Stimulated activated CD4-positive, alpha-beta T cell treated with anti-CD3 and anti-CD28 coated beads, TNF-alpha, amount 100 ng/mL, for 24 hours (primary cell): ENCODE data around the gene TM9SF2.

Source experiments
- DNase-seq, 3 experiments: peaks; one replicate each; pipeline ENCODE4 v3.0.0-alpha.2; 2020; ENCODE audit warnings: low read depth in 3 of 3

The TM9SF2 gene

DNA sequence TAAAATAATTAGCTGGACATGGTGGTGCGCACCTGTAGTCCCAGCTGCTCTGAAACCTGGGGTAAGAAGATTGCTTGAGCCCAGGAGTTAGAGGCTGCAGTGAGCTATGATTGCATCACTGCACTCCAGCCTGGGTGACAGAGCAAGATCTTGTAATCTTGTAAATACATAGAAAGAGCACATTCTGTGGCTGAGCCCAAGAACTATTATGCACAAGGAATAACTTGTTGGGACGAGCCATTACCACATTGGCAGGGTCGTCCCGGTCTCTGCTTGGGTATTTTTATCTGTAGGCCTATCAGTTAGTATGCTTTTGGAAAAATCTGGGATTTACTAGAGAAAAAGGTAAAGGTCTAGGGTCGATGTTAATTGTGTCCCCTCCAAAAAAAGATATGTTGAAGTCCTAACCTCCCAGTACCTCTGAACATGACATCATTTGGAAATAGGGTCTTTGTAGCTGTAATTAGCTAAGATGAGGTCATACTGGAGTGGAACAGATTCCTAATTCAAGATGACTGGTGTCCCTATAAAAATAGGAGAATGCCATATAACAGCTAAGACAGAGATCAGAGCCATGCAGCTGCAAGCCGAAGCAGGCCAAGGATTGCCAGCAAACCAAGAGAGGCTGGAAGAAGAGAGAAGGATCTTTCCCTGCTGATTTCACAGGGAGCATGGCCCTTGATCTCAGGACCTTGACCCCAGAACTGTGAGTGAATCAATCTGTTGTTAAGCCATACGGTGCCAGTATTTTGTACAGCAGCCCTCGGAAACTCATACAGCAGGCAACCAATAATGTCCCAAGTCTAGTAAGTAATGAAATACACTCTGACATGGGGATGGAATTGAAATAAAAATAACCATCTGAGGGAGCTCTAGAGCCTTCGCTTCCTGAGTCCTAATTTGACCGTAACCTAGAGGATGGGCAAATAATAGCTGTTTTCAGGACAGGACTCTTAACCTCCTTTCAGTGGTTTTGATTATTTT is 77.0 kb downstream of the TM9SF2 start:
- DNase-seq = no peak

- DNase-seq = no peak
These were observed 79.4 kb downstream of the TM9SF2 start for GRCh38 chr13:99580500-99581268.

DNA sequence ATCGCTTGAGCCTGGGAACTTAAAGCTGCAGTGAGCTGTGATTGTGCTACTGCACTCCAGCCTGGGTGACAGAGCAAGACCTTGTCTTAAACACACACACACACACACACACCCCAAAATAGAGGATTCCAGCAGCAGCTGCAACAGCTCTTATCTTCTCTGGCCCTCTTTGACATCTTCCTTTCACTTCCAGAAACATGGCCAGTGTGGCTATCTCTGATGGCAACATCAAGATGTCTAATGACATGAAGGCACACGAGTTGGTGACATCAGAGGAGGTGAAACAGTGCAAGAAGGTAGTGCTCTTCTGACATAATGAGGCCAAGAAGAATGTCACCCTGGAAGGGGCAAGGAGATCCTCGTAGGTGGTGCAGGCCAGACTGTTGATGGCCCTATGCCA is 81.2 kb downstream of the TM9SF2 start:
- DNase-seq = no peak

DNA sequence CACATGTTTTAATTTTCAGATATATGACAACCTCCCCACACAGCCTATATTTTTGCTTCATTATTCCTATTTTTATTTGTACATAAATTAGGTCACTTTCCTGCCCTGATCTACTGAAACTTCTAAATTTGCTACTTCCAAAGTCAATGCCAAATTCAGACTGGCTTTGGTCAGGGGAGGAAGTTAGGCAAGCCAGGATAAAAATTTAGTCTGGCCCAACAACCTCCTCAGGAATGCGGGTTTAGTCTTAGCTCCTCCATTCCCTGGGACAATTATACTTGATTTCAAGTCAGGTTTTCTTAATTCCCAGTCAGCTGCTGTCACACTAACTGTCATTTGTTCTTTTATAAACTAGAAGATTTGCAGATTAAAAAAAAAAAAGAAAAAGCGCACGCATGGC is 84.3 kb downstream of the TM9SF2 start:
- DNase-seq = no peak

- no peak for DNase-seq
These were observed 85.7 kb downstream of the TM9SF2 start for GRCh38 chr13:99587021-99587420.

- no peak for DNase-seq
These were observed 86.8 kb downstream of the TM9SF2 start for GRCh38 chr13:99587893-99588606.

GRCh38 chr13:99589575-99589974 is 88.3 kb downstream of the TM9SF2 start:
- no peak for DNase-seq

DNA sequence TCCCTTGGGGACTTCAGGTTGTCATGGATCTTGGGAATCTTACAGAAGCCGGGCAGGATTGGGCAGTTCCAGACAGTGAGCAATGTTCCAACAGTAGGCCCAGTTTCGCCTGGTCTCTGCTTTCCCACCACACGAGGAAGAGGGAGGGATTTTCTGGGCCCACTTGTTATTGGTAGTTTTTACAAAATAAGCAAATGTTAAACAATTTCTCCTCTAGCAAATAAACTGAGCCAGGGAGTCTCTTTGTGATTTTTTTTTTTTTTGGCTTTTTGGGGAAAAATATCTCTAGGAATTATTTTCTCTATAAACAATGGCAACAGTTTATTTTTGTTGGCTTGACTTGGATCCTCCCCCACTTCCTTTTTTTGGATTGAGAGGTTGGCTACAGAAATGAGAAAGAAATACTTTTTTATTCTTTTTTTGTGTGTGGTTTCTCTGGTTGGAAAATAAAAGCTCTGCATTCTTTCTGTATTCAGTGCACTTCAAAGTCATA is 89.3 kb downstream of the TM9SF2 start:
- no peak for DNase-seq

DNA sequence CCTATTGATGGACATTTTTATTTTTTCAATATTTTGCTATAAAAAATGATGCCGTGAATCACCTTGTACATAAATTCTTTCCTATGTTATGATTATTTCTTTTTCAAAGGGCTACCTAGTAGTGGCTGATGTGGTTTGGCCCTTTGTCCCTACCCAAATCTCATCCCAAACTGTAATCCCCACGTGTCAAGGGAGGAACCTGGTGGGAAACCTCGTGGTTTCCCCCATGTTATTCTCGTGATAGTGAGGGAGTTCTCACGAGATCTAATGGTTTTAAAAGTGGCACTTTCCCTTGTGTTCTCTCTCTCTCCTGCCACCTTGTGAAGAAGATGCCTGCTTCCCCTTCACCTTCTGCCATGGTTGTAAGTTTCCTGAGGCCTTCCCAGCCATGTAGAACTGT is 94.9 kb downstream of the TM9SF2 start:
- DNase-seq = no peak

GRCh38 chr13:99600318-99600717 is 99.0 kb downstream of the TM9SF2 start:
- no peak for DNase-seq

- no peak for DNase-seq
These were observed 100.3 kb downstream of the TM9SF2 start for GRCh38 chr13:99601535-99601934.

DNA sequence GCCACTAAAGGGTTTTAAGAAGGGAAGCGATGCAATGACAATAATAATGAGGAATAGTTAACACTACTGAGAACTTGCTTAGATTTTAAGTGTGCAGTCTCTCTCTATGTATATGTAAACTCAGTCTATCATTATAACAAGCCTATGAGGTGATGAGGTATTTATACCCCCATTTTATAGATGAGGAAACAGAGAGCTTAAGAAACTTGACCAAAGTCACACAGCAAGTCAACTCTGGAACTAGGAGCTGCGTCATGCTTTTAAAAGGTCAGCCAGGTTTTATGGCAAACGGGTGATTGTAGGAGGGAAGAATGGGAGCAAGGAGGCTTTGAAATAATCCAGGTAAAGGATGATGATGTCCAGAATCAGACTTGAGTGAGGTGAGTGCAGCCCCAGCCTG is 103.4 kb downstream of the TM9SF2 start:
- no peak for DNase-seq

DNA sequence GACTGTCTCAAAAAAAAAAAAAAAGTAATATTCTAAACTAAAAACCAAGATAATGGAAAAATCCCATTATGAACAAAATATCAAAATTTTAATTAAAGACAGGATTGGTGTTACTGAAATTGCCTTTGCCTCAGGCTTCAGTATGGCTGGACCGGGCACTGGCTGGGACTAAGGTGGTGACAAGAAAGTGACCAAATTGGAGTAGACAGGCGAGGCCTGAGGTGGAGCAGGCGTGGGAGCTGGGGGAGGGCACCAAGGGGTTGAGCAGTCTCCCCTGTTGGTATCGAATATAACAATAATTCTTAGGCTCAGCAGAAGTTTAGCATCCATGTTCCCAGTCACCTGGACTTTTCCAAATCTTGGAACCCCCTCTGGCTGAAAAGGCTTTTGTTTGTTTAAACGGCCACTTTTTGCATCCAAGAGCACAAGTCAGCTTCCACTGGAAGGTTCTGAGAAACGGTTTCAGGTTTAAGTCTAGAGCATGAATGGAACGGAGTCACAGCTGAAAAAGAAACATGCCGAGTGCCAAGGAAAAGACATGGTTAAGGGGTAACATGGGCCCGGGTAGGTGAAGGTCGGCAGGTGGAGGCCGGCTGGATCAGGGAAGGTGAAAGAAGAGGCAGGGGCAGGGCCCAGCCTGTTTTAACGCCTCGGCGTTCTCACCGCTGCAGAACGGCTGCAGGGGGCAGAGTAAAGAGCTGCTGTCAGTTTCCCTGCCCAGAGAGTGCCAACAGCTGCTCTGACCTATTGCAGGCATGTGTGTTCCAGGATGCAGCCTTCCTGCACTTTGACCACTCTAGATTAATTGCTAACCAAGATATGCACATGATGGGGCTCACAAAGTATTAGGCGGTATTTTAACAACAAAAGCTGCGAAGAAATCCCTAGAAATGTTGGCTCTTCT is 104.4 kb downstream of the TM9SF2 start:
- peak in 2 of 3 experiments; percentile 15 to 29 for DNase-seq

DNA sequence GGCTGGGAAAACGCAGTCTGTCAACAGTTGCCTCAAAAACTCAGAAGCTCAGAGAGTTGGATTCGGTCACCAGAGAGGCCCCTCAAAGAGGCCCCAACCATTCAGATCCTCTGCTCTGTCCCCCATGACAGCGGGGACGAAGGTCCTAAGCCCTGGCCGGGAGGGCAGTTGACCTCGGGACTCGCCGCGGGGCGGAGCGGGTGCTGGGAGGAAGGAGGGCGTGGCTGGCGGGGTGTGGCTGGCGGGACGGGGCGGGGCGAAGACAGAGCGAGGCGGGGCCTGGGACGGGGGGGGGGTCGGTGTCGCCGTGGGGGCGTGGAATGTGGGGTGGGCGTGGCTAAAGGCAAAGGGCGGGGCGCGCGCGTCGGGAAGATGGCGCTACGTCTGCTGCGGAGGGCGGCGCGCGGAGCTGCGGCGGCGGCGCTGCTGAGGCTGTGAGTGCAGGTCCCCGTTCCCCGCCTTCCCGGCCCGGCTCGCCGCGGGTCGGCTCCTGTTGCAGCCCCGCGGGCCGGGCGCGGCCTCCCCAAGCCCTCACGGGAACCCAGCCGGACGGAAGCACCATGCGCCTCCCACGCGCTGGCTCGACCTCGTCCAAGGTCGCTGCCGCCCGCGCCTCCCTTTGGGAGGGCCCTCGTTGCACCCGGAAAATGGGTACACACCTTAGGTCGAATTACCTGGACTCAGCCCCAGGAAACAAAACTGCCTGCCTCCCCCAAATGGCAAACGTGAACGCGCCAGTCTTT is 105.2 kb downstream of the TM9SF2 start, which contains the start of gene CLYBL:
Gene CLYBL (plus strand): TSS at position 367 of the 743 bp plus-strand sequence.
- peak; percentile 83 to 88 (median 86) for DNase-seq

- DNase-seq = no peak
These were observed 107.1 kb downstream of the TM9SF2 start for GRCh38 chr13:99608345-99608744.

DNA sequence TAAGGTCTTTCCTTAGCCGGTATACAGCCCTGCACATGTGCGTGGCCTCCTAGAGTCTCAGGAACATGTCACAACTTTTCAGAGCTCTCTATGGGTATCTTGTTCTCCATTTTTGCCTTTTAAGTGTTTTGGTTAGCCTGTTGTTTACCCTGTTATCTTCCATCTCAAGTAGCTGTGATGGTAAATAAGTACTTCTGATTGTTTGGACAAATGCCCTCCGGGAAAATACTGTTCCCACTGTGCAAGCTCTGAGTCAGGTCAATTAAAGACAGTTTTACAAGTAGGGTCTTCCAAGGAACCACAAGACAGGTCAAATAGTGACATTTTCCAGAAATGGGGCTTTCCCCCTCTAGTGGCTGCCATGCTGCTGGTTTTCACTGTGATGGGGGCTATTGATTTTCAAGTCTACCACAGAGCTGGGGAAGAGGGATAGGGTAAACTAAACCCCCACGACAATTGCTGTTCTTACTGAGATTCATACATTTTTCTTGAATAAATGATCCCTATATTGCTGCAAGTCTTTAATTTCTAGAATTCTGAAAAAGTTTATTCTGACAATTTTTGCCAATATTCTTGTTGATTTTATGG is 109.5 kb downstream of the TM9SF2 start:
- DNase-seq = no peak
